Measurements from ENCODE around the gene EHMT1.
A peak's percentile ranks its signal among the peaks of the same experiment; 100 is the strongest.
"Not testable (repeated sequence)": the region's sequence is repeated elsewhere in the genome, so short reads cannot be mapped to it uniquely, and the experiment has no call there.

EHMT1 gene

GRCh38 chr9:137590469-137591383 is 28.1 kb upstream of the EHMT1 start, which contains the start of gene ZMYND19:
Gene ZMYND19, minus strand, starts transcription at chr9:137590512. Its CDS starts 249 bp downstream, at chr9:137590263.
- DNase-seq = peak; percentile 92

GRCh38 chr9:137592767-137593166 is 26.0 kb upstream of the EHMT1 start:
- no peak for DNase-seq

GRCh38 chr9:137593176-137593575 is 25.6 kb upstream of the EHMT1 start:
- DNase-seq = no peak

- not testable (repeated sequence) for DNase-seq
Measured at GRCh38 chr9:137596577-137596976, 22.2 kb upstream of the EHMT1 start.

GRCh38 chr9:137598943-137599342 is 19.9 kb upstream of the EHMT1 start:
- DNase-seq = no peak

- no peak for DNase-seq
Measured at GRCh38 chr9:137602661-137603060, 16.1 kb upstream of the EHMT1 start.

- no peak for DNase-seq
Measured at GRCh38 chr9:137603879-137604278, 14.9 kb upstream of the EHMT1 start.

- DNase-seq = no peak
Measured at GRCh38 chr9:137604345-137605086, 14.3 kb upstream of the EHMT1 start.

GRCh38 chr9:137605121-137606004 is 13.4 kb upstream of the EHMT1 start, which contains the start of gene ARRDC1:
Gene ARRDC1, plus strand, starts transcription at chr9:137605686. Its CDS starts 32 bp downstream, at chr9:137605718.
- peak; percentile 93 for DNase-seq

- DNase-seq = no peak
Measured at GRCh38 chr9:137606005-137606621, 12.7 kb upstream of the EHMT1 start.

- DNase-seq = no peak
Measured at GRCh38 chr9:137606734-137607138, 12.1 kb upstream of the EHMT1 start.

GRCh38 chr9:137607141-137607857 is 11.5 kb upstream of the EHMT1 start:
- DNase-seq = no peak

- DNase-seq = no peak
Measured at GRCh38 chr9:137610944-137611343, 7.9 kb upstream of the EHMT1 start.

- DNase-seq = peak; percentile 56
Measured at GRCh38 chr9:137611623-137612609, 6.9 kb upstream of the EHMT1 start.

GRCh38 chr9:137612741-137613142 is 6.1 kb upstream of the EHMT1 start:
- no peak for DNase-seq

GRCh38 chr9:137613259-137613658 is 5.5 kb upstream of the EHMT1 start:
- DNase-seq = no peak

GRCh38 chr9:137613738-137614523 is 4.9 kb upstream of the EHMT1 start:
- DNase-seq = no peak

GRCh38 chr9:137614631-137615386 is 4.0 kb upstream of the EHMT1 start:
- no peak for DNase-seq
